Suprapubic skin (tissue), 4 donors: Measurements from ENCODE around the gene HACD3. TPM values are rescaled to one million over a fixed set of nuclear protein-coding genes. Genes with fewer than 3 reads are reported as not detected.

Experiments used
- DNase-seq, 2 donors: peaks; one replicate each; pipeline ENCODE4 v3.0.0-alpha.2; 2019; ENCODE audit warnings: low spot score in 2 of 2
- H3K27ac ChIP-seq: fragments of 200-600 bp; sonication (generic); one replicate; pipeline ENCODE4 v1.5.1; 2019
- H3K27me3 ChIP-seq: fragments of 200-600 bp; sonication (generic); one replicate; pipeline ENCODE4 v1.5.1; 2019
- H3K36me3 ChIP-seq: fragments of 200-600 bp; sonication (generic); one replicate; pipeline ENCODE4 v1.5.1; 2019
- H3K4me1 ChIP-seq: fragments of 200-600 bp; sonication (generic); one replicate; pipeline ENCODE4 v1.5.1; 2019
- H3K4me3 ChIP-seq: fragments of 200-600 bp; sonication (generic); one replicate; pipeline ENCODE4 v1.5.1; 2019; ENCODE audit warnings: mild to moderate bottlenecking
- H3K9me3 ChIP-seq: fragments of 200-600 bp; sonication (generic); one replicate; pipeline ENCODE4 v1.5.1; 2019
- EP300 ChIP-seq: sonication (generic); formaldehyde crosslinking; IDR thresholded peaks from one replicate; pipeline ENCODE4 v1.6.1; 2017; ENCODE audit warnings: antibody characterized with exemption
- POLR2A ChIP-seq, 2 donors: fragments of 450-650 bp; IDR thresholded peaks; one replicate each; pipeline ENCODE4 v1.6.1; 2017; ENCODE audit warnings: antibody characterized with exemption in 2 of 2, mild to moderate bottlenecking in 2 of 2, moderate library complexity in 2 of 2
- POLR2AphosphoS5 ChIP-seq, 3 donors: sonication (generic); formaldehyde crosslinking; IDR thresholded peaks; one replicate each; pipeline ENCODE4 v1.6.1; 2017; ENCODE audit warnings: antibody characterized with exemption in 3 of 3
- WGBS: methylation state at CpG from one replicate; pipeline ENCODE4 v1.1.5; 2018; 5-methylcytosine and 5-hydroxymethylcytosine counted together
- total RNA-seq, 4 donors: library from RNA; depleted of rRNA; stranded (reverse); fragments of >200 nt; gene quantifications; one replicate each; pipeline ENCODE4 v1.1.0, GENCODE V29; 2016
- TF ChIP-seq, protein P1 (sequence below), 2 donors: fragments of 200-600 bp in 1 of 2; fragments of 450-650 bp in 1 of 2; sonication (generic) in 1 of 2; IDR thresholded peaks; one replicate each; pipeline ENCODE4 v1.5.1; 2016 to 2019; ENCODE audit warnings: antibody characterized with exemption in 2 of 2, mild to moderate bottlenecking in 1 of 2, moderate library complexity in 1 of 2

The HACD3 gene
- total RNA-seq, 4 donors from 2014 or later = 36.6 to 65.2 (median 44.9) TPM

DNA sequence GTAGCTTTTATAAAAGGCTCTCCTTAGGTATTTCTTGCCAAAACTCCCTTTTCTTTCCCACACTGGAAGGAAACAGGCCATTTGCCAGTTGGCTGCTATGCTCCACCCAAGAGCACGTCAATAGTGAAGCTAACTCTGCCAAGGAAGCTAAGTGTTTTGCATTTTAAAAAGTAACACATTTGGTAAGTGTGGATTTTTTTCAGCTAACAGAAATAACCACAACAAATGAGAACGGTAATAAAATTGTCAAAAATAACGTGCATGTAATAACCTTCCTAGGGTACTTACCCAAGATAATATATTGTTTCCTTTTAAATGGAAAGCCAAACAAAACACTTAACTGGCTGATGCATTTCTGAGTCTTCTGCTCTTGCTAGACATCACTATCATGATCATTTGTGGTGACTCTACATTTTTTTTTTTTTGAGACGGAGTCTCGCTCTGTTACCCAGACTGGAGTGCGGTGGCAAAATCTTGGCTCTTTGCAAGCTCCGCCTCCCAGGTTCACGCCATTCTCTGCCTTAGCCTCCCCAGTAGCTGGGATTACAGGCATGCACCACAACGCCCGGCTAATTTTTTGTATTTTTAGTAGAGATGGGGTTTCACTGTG lies 17.4 kb upstream of the HACD3 start:
- peaks cover 36% of the 10 kb centered on the region for H3K36me3 ChIP-seq
- WGBS = 20% methylated on average over 10 of the region's 10 CpGs
- no peak for DNase-seq

DNA sequence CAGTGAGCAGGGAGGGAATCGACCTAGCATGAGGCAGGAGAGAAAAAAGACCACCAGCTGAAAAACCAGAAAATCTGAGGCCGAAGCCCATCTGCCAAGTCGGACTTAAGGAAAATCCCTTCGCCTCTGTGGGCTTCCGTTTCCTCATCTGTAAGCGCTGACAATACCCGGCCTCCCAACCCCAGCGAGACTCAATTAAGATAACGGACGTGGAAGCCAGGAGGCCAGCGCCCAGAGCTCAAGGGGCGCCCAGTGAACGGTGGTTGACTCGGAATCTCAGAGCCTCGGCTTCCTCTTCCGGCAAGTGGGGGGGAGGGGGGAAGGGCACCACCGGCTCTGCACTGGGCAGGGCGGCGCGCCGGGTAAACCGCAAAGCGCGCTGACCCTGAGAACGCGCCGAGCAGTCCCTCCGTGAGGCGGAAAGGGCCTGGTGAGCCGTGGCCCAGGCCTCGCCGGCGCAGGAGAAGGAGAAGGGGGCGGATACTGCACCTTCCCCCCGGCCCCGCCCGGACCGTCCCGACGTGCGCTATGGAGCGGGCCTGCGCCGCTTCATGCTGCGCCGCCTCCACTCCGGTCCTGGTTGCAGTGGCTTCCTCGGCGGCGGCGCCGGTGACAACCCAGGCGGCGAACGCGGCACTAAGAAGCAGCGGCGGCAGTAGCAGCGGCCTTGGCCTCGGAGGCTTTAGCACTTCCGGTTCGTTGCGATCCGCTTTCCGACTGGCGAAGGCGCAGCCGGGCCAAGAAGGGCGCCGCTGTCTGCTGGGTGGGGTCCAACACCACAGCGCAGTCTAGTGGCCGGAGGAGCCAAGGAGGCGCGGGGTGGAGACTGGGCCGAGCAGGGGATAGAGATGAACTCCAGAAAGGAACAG lies 13.0 kb upstream of the HACD3 start, which contains the start of gene DPP8:
Gene DPP8, minus strand, starts transcription at position 693 of the 869 bp plus-strand sequence. CDS start 5,136 bp downstream, outside the sequence.
- Histone ChIP-seq H3K9me3 (no peaks in the 10 kb centered on the region), H3K27me3 (no peaks in the 10 kb centered on the region), H3K36me3 (peaks cover 7% of the 10 kb centered on the region), H3K4me1 (peaks cover 46% of the 10 kb centered on the region), H3K4me3 (peak within 1 kb of the TSS; percentile 93), H3K27ac (peak within 1 kb of the TSS; percentile 94)
- under 1% methylated on average over 42 of the region's 75 CpGs for WGBS
- no peak for TF ChIP-seq POLR2A (IDR thresholded peaks at IDR 0.05)
- peak; percentile 46 to 92 (median 83) for TF ChIP-seq POLR2AphosphoS5 (IDR thresholded peaks at IDR 0.05)
- TF ChIP-seq, protein P1, sequence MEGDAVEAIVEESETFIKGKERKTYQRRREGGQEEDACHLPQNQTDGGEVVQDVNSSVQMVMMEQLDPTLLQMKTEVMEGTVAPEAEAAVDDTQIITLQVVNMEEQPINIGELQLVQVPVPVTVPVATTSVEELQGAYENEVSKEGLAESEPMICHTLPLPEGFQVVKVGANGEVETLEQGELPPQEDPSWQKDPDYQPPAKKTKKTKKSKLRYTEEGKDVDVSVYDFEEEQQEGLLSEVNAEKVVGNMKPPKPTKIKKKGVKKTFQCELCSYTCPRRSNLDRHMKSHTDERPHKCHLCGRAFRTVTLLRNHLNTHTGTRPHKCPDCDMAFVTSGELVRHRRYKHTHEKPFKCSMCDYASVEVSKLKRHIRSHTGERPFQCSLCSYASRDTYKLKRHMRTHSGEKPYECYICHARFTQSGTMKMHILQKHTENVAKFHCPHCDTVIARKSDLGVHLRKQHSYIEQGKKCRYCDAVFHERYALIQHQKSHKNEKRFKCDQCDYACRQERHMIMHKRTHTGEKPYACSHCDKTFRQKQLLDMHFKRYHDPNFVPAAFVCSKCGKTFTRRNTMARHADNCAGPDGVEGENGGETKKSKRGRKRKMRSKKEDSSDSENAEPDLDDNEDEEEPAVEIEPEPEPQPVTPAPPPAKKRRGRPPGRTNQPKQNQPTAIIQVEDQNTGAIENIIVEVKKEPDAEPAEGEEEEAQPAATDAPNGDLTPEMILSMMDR (IDR thresholded peaks at IDR 0.05) = peak; percentile 61 to 89
- no peak for TF ChIP-seq EP300
- DNase-seq = peak; percentile 94 to 95

More for the DNA sequence above, 17.4 kb upstream of the HACD3 start:
- H3K27me3 ChIP-seq = no peaks in the 10 kb centered on the region
- peak overlapping the region; percentile 26 for H3K4me3 ChIP-seq
- TF ChIP-seq POLR2A (IDR thresholded peaks at IDR 0.05) (no peak), POLR2AphosphoS5 (IDR thresholded peaks at IDR 0.05) (no peak), EP300 (no peak)
- TF ChIP-seq, protein P1 (IDR thresholded peaks at IDR 0.05) = no peak
- H3K4me1 ChIP-seq = peaks cover 56% of the 10 kb centered on the region
- no peaks in the 10 kb centered on the region for H3K9me3 ChIP-seq
- H3K27ac ChIP-seq = peak overlapping the region; percentile 41

DNA sequence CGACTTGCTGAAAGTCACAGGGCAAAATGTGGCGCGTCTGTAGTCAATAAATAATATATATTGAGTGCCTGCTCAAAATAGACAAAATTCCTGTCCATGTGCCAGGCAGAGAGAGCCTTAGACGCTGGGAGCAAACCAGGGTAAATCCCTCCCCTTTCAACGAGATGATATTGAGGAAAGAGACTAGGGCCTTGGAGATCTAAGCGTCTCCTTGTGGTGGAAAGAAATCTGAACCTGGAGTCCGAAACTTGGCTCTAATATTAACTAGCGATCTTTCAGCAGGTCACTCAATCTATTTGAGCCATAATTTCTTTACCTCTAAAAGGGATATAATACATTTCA lies 12.4 kb upstream of the HACD3 start:
- peaks cover 3% of the 10 kb centered on the region for H3K36me3 ChIP-seq
- no peak for TF ChIP-seq POLR2AphosphoS5 (IDR thresholded peaks at IDR 0.05)
- TF ChIP-seq, protein P1 (IDR thresholded peaks at IDR 0.05) = no peak
- no peak for TF ChIP-seq EP300
- 31% methylated on average over 8 of the region's 8 CpGs for WGBS
- no peak for DNase-seq
- H3K27me3 ChIP-seq = no peaks in the 10 kb centered on the region
- H3K9me3 ChIP-seq = no peaks in the 10 kb centered on the region
- H3K27ac ChIP-seq = no peak overlapping the region
- peaks cover 40% of the 10 kb centered on the region for H3K4me1 ChIP-seq
- peak overlapping the region; percentile 93 for H3K4me3 ChIP-seq

DNA sequence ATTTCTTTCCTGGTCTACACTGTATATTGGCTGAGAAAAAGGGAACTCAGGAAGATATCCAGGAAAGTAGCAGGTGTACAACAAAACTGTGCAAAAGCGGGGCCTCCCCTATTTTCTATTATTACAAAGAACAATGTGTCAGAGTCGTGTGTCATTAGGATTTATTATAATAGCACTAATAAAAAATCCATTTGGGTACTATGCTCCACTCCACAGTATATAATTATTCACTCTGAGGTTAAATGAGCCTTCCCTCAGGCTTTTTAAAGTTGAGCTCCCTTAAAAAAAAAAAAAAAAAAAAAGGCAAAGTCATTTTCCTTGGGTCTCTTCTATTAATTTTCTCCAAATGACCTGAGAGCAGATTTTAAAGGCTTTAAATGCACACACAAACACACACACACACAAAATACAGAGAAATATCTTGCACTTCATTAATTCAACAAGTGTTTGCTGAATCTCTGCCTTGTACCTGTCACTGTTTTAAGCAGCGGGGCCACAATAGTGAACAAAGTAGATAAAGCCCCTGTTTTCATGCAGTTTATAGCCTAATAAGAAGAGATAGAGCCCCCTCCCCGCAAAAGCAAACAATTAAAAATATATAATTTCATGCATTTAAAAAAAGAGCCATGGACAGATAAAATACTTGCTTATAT lies 11.5 kb upstream of the HACD3 start:
- Histone ChIP-seq H3K4me1 (peaks cover 31% of the 10 kb centered on the region), H3K4me3 (no peak overlapping the region), H3K27ac (no peak overlapping the region), H3K27me3 (no peaks in the 10 kb centered on the region), H3K9me3 (no peaks in the 10 kb centered on the region), H3K36me3 (peaks cover 3% of the 10 kb centered on the region)
- 88% methylated on average over 4 of the region's 4 CpGs for WGBS
- no peak for DNase-seq
- TF ChIP-seq EP300 (no peak), POLR2AphosphoS5 (IDR thresholded peaks at IDR 0.05) (no peak), POLR2A (IDR thresholded peaks at IDR 0.05) (no peak)
- TF ChIP-seq, protein P1 (IDR thresholded peaks at IDR 0.05) = no peak

DNA sequence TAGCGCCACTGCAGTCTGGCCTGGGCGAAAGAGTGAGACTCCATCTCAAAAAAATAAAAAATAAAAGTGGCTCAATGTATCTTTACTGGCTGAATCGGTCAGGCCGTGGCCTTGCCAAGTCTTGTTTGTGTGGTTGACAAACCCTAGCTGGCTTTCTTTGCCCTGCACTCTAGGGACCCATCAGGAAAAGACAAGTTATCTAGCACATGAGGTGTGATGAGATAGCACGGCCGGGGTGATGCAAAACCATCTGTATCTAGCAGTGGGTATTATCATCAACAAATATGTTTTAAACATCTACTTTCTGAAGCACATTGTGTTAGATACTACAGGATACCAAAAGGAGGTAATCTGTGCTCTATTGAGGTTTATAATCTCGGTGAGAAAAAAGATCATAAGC lies 8.9 kb upstream of the HACD3 start:
- H3K36me3 ChIP-seq = no peaks in the 10 kb centered on the region
- H3K9me3 ChIP-seq = no peaks in the 10 kb centered on the region
- 87% methylated on average over 7 of the region's 7 CpGs for WGBS
- peaks cover 9% of the 10 kb centered on the region for H3K4me1 ChIP-seq
- DNase-seq = no peak
- H3K27me3 ChIP-seq = no peaks in the 10 kb centered on the region
- TF ChIP-seq, protein P1 (IDR thresholded peaks at IDR 0.05) = no peak
- TF ChIP-seq POLR2A (IDR thresholded peaks at IDR 0.05) = no peak
- no peak for TF ChIP-seq EP300
- TF ChIP-seq POLR2AphosphoS5 (IDR thresholded peaks at IDR 0.05) = no peak
- H3K4me3 ChIP-seq = no peak overlapping the region
- H3K27ac ChIP-seq = no peak overlapping the region
